ENCODE results near the gene ABCG4. TPM values are rescaled to one million over a fixed set of nuclear protein-coding genes. Genes with fewer than 3 reads are reported as not detected.
"Not testable (repeated sequence)": the region's sequence is repeated elsewhere in the genome, so short reads cannot be mapped to it uniquely, and the experiment has no call there.

ABCG4 gene
- total and polyA plus RNA-seq, 2 donors: 0.18 to 0.95 TPM

DNA sequence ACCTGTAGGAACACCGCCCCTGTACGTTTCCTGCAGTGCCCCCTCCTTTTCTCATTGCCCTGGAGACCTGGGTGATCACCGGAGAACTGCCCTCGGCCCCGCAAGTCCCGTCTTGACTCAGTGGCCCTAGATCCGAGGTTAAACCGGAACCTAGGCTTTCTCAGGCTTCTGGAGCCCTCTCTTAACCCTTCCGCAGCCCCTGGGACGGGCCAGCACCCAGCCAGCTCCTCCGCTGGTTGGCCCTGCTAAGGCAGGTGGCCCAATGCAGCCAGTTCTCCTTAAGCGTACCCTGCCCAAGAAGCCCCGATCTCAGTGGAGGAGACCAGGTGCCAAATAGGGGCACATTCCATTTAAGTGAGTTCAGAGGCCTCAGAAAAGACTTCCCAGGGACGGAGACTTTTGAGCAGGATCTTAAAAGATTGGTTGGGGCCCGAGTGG, 20.4 kb downstream of the ABCG4 start:
- WGBS: 14% methylated on average over 15 of the region's 15 CpGs
- no peak for DNase-seq (ENCODE audit: extremely low spot score)
- H3K4me1 ChIP-seq (ENCODE audit: insufficient read depth): no peaks in the 10 kb centered on the region
- peak overlapping the region; percentile 79 for H3K4me3 ChIP-seq (ENCODE audit: low read depth, low read length)
- H3K27ac ChIP-seq (ENCODE audit: low read depth): peak overlapping the region; percentile 87
- no peaks in the 10 kb centered on the region for H3K36me3 ChIP-seq (ENCODE audit: insufficient read depth)

DNA sequence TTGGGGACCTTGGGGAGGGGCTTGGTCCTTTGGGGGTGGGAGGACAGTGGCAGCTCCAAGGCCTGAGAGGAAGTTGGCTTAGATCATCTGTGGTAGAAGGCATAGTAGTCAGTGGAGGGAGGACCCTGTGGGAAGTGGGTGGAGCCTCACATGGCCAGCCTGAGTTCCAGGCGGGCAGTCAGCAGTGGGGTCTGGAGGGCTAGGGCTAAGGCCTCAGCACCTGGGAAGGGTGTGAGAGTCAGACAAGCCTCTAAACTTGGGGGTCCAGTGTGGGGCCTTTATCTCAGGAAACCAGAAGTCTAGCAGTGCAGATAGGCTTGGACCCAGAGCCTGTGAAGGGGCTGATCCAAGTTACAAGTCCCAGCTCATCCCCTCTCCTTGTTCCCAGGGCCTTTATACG, 23.7 kb downstream of the ABCG4 start:
- H3K27ac ChIP-seq (ENCODE audit: low read depth): no peak overlapping the region
- DNase-seq (ENCODE audit: extremely low spot score): no peak
- WGBS: 87% methylated on average over 2 of the region's 2 CpGs
- H3K4me1 ChIP-seq (ENCODE audit: insufficient read depth): no peaks in the 10 kb centered on the region
- H3K4me3 ChIP-seq (ENCODE audit: low read depth, low read length): no peak overlapping the region
- no peaks in the 10 kb centered on the region for H3K36me3 ChIP-seq (ENCODE audit: insufficient read depth)

DNA sequence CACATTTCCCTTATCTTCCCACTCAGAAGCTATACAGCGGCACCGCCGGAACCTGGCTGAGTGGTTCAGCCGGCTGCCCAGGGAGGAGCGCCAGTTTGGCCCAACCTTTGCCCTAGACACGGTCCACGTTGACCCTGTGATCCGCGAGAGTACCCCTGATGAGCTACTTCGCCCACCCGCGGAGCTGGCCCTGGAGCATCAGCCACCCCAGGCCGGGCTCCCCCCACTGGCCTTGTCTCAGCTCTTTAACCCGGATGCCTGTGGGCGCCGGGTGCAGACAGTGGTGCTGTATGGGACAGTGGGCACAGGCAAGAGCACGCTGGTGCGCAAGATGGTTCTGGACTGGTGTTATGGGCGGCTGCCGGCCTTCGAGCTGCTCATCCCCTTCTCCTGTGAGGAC, 24.6 kb downstream of the ABCG4 start:
- 96% methylated on average over 21 of the region's 21 CpGs for WGBS
- no peak overlapping the region for H3K27ac ChIP-seq (ENCODE audit: low read depth)
- H3K4me1 ChIP-seq (ENCODE audit: insufficient read depth): no peaks in the 10 kb centered on the region
- H3K36me3 ChIP-seq (ENCODE audit: insufficient read depth): no peaks in the 10 kb centered on the region
- no peak for DNase-seq (ENCODE audit: extremely low spot score)
- no peak overlapping the region for H3K4me3 ChIP-seq (ENCODE audit: low read depth, low read length)

DNA sequence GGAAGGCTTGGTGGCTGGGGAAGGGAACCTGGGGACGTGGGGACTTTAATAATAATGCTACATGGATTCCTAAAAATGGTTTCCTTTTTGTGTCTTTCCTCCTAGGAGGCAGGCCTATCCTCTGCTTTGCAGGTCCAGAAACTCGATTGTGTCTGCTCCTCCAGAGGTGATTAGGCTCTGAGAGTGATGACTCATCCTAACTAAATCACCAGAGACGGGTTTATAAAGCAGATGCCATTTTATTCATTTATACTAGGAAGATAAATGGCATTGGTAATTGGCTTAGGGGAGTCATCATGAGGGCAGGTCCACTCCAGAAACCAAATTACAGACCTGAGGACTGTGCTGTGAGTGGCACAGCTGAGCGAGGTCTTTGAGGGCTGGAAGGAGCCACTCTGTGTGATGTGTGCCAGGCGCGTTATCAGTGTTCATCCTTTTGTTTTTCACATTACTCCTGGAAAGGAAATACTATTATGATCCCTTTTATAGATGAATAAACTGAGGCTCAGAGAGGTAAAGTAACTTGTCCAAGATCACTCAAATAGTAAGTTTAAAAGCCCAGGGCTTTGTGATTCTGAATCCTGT, 26.7 kb downstream of the ABCG4 start:
- H3K4me1 ChIP-seq (ENCODE audit: insufficient read depth): no peaks in the 10 kb centered on the region
- H3K4me3 ChIP-seq (ENCODE audit: low read depth, low read length): no peak overlapping the region
- WGBS: 64% methylated on average over 6 of the region's 6 CpGs
- DNase-seq (ENCODE audit: extremely low spot score): no peak
- H3K36me3 ChIP-seq (ENCODE audit: insufficient read depth): no peaks in the 10 kb centered on the region
- H3K27ac ChIP-seq (ENCODE audit: low read depth): no peak overlapping the region

DNA sequence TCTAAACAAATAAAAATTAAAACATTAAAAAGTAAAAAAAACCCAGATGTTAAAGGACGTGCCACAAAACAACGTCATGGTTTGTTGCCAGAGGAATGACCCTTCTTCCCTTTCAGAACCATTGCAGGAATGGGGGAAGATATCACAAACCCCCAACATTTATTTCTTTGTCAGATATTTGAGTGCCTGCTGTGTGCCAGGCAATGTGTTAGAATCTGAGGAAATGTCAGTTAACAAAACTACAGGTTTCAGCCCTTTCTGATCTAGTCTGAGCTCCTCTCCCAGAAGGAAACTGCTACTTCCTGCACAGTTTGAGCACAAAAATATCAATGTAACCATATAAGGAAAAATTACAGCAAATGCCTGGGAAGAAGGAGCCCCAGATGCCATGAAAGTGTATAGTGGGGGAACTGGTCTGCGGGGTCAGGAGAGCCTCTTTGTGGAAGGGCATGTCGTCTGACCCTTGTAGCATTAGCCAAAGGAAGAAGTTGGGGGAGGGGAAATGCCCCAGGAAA, 29.4 kb downstream of the ABCG4 start:
- WGBS: 61% methylated on average over 4 of the region's 4 CpGs
- H3K4me1 ChIP-seq (ENCODE audit: insufficient read depth): no peaks in the 10 kb centered on the region
- no peak for DNase-seq (ENCODE audit: extremely low spot score)
- no peak overlapping the region for H3K27ac ChIP-seq (ENCODE audit: low read depth)
- H3K36me3 ChIP-seq (ENCODE audit: insufficient read depth): no peaks in the 10 kb centered on the region
- no peak overlapping the region for H3K4me3 ChIP-seq (ENCODE audit: low read depth, low read length)

DNA sequence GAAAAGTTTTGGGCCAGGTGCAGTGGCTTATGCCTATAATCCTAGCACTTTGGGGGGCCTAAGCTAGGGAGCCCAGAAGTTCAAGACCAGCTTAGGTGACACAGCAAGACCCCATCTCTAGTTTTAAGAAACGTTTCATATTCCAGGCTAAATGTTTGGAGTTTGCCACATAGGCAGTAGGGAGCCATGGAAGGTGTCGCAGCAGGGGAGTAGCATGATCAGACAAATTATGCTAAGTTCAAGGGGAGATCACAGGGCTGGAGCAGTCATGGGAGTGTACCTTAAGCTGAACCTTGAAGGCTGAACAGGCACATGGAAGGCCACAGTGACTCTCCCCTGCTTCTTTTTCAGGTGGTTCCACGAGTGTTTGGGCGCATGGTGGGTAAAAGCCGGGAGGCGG, 30.5 kb downstream of the ABCG4 start:
- H3K4me3 ChIP-seq (ENCODE audit: low read depth, low read length): no peak overlapping the region
- DNase-seq (ENCODE audit: extremely low spot score): no peak
- 94% methylated on average over 6 of the region's 6 CpGs for WGBS
- H3K36me3 ChIP-seq (ENCODE audit: insufficient read depth): no peaks in the 10 kb centered on the region
- no peaks in the 10 kb centered on the region for H3K4me1 ChIP-seq (ENCODE audit: insufficient read depth)
- no peak overlapping the region for H3K27ac ChIP-seq (ENCODE audit: low read depth)

DNA sequence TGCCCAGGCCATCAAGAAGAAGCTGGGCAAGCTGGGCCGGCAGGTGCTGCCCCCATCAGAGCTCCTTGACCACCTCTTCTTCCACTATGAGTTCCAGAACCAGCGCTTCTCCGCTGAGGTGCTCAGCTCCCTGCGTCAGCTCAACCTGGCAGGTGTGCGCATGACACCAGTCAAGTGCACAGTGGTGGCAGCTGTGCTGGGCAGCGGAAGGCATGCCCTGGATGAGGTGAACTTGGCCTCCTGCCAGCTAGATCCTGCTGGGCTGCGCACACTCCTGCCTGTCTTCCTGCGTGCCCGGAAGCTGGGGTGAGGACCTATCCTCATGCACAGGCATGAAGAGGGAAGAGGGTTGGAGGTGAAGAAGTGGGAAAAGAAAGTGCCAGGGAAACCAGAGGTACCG, 31.1 kb downstream of the ABCG4 start:
- no peaks in the 10 kb centered on the region for H3K4me1 ChIP-seq (ENCODE audit: insufficient read depth)
- DNase-seq (ENCODE audit: extremely low spot score): no peak
- no peaks in the 10 kb centered on the region for H3K36me3 ChIP-seq (ENCODE audit: insufficient read depth)
- no peak overlapping the region for H3K27ac ChIP-seq (ENCODE audit: low read depth)
- H3K4me3 ChIP-seq (ENCODE audit: low read depth, low read length): no peak overlapping the region
- 88% methylated on average over 10 of the region's 10 CpGs for WGBS

DNA sequence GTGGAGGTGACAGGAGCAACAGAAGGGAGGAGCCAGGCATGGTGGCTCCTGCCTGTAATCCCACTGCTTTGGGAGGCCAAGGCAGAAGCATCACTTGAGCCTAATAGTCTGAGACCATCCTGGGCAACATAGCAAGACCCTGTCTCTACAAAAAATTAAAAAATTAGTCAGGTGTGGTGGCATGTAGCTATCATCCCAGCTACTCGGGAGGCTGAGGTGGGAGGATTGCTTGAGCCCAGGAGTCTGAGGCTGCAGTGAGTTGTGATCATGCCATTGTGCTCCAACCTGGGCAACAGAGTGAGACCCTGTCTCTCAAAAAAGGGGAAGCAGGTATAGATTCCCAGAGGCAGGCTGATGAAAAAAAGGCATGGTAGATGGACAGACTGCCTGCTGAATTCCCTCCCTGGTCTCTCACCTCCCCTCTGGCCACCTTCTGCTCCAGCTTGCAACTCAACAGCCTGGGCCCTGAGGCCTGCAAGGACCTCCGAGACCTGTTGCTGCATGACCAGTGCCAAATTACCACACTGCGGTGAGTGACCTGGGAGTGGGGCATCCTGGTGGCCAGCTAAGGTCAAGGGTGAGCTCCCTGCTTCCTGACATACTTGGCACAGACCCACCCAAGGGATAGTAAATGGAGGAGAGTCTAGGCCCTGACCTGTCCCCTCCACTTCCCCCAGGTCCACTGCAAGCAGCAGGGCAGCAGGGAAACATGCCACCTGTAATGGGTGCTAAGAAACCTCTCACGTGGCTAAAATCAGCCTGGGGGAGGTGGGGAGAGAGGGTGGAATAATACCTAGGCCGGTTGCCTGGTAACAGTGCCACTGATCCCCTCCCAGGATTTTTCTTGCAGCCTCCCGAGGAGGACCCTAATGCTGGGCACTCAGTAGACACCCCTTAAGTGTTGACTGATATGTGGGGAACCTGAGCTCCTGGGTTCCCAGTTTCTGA, 32.2 kb downstream of the ABCG4 start:
- no peak overlapping the region for H3K27ac ChIP-seq (ENCODE audit: low read depth)
- no peak overlapping the region for H3K4me3 ChIP-seq (ENCODE audit: low read depth, low read length)
- 82% methylated on average over 6 of the region's 6 CpGs for WGBS
- no peaks in the 10 kb centered on the region for H3K36me3 ChIP-seq (ENCODE audit: insufficient read depth)
- DNase-seq (ENCODE audit: extremely low spot score): no peak
- H3K4me1 ChIP-seq (ENCODE audit: insufficient read depth): no peaks in the 10 kb centered on the region

DNA sequence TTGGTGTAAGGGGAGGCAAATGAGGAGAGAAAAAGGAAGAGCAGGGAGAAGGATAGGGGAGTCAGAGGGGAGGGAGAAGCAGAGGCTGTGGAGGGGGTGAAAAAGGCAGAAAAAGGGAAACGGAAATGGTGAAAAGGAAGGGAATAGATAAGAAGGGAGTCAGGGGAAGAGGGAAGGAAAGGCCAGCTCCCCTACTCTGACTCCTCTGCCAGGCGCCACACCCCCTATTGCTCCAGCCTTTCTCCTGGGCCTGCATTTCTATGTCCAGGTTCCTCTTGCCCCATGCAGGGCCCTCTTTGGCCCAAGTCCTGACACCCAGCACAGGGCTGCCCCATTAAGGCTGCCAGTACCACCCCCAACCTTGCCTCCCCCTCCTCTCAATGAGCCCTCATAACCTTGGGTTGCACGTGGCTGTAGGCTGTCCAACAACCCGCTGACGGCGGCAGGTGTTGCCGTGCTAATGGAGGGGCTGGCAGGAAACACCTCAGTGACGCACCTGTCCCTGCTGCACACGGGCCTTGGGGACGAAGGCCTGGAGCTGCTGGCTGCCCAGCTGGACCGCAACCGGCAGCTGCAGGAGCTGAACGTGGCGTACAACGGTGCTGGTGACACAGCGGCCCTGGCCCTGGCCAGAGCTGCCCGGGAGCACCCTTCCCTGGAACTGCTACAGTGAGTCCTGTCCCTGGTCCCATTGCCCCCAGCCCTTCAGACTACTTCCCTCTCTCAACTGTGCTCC, 33.0 kb downstream of the ABCG4 start:
- Histone ChIP-seq H3K36me3 (ENCODE audit: insufficient read depth) (no peaks in the 10 kb centered on the region), H3K27ac (ENCODE audit: low read depth) (no peak overlapping the region), H3K4me1 (ENCODE audit: insufficient read depth) (no peaks in the 10 kb centered on the region), H3K4me3 (ENCODE audit: low read depth, low read length) (no peak overlapping the region)
- 87% methylated on average over 17 of the region's 17 CpGs for WGBS
- DNase-seq (ENCODE audit: extremely low spot score): no peak

DNA sequence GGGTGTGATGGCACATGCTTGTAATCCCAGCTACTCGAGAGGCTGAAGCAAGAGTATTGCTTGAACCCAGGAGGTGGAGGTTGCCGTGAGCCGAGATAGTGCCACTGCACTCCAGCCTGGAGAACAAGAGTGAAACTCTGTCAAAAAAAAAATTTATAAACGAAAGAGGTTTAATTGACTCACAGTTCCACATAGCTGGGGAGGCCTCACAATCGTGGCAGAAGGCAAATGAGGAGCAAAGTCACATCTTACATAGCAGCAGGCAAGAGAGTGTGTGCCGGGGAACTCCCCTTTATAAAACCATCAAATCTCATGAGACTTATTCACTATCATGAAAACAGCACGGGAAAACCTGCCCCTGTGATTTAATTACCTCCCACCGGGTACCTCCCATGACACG, 35.5 kb downstream of the ABCG4 start:
- H3K4me3 ChIP-seq (ENCODE audit: low read depth, low read length); H3K27ac ChIP-seq (ENCODE audit: low read depth); H3K36me3 ChIP-seq (ENCODE audit: insufficient read depth); DNase-seq (ENCODE audit: extremely low spot score); H3K4me1 ChIP-seq (ENCODE audit: insufficient read depth): not testable (repeated sequence)
- 77% methylated on average over 9 of the region's 9 CpGs for WGBS

DNA sequence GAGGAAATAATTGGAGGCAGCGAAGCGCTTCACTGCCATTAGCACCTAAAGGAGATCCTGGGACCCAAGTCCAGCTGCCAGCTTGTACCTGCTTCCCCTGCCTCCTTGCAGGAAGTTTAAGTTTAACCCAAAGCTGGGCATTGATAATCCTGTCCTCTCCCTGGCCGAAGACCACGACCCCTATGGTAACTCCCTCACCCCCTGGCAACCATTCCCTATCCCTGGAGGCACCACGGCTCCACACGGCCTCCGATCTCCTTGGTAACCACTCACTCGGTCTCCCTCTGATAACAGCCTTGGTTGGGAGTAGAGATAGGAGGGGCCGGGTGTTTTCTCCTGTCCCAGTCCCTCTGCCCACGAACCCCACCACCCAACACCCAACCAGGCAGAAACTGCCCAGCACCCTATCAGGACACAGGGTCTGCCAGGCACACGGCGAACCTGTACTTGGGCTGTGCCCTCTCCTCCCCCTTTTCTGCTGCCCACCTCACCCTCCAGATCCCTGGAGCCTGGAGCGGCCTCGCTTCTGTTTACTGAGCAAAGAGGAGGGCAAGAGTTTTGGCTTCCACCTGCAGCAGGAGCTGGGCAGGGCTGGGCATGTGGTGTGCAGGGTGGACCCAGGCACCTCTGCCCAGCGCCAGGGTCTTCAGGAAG, 37.3 kb downstream of the ABCG4 start:
- 44% methylated on average over 15 of the region's 15 CpGs for WGBS
- no peaks in the 10 kb centered on the region for H3K4me1 ChIP-seq (ENCODE audit: insufficient read depth)
- no peak overlapping the region for H3K27ac ChIP-seq (ENCODE audit: low read depth)
- DNase-seq (ENCODE audit: extremely low spot score): no peak
- no peaks in the 10 kb centered on the region for H3K36me3 ChIP-seq (ENCODE audit: insufficient read depth)
- H3K4me3 ChIP-seq (ENCODE audit: low read depth, low read length): no peak overlapping the region

DNA sequence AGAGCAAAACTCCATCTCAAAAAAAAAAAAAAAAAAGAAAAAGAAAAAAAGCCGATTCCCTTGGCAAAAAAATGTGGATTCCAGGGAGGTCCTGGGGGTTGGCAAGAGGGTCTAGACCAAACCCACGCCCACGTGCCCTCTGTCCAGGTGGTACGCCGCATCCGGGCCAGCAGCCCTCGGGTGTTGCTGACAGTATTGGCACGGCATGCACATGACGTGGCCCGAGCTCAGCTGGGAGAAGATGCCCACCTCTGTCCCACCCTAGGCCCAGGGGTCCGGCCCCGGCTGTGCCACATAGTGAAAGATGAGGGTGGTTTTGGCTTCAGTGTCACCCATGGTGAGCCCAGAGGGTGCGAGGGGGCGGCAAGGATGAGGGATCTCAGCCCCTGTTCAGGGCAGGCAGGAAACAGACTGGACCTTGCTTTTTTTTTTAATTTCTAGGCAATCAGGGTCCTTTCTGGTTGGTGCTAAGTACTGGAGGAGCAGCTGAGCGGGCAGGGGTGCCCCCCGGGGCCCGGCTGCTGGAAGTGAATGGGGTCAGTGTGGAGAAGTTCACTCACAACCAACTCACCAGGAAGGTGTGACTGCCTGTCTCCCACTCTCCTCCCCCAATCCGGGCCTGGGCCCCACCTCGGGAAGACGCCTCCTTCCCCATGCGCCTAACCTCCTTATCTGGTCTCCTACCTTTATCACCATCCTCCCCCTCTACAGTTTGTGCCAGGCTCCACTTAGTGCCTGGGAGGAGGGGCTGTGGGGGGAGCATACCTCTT, 38.5 kb downstream of the ABCG4 start:
- Histone ChIP-seq H3K27ac (ENCODE audit: low read depth) (no peak overlapping the region), H3K4me1 (ENCODE audit: insufficient read depth) (no peaks in the 10 kb centered on the region), H3K36me3 (ENCODE audit: insufficient read depth) (no peaks in the 10 kb centered on the region), H3K4me3 (ENCODE audit: low read depth, low read length) (no peak overlapping the region)
- no peak for DNase-seq (ENCODE audit: extremely low spot score)
- WGBS: 85% methylated on average over 21 of the region's 21 CpGs

DNA sequence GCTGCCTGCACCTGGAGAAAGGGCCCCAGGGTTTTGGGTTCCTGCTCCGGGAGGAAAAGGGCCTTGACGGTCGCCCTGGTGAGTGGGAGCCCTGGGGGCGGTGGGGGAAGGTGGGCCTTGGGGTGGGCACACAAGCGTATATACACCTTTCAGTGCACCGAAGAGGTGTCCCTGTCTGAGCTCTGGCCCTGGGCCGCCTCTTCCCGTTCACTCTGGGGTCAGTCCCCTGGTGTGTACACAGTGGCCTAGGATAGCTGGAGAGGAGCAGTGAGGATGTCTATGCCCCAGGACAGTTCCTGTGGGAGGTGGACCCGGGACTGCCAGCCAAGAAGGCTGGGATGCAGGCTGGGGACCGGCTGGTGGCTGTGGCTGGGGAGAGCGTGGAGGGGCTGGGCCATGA, 39.2 kb downstream of the ABCG4 start:
- no peaks in the 10 kb centered on the region for H3K36me3 ChIP-seq (ENCODE audit: insufficient read depth)
- WGBS: 85% methylated on average over 11 of the region's 11 CpGs
- no peak overlapping the region for H3K27ac ChIP-seq (ENCODE audit: low read depth)
- H3K4me3 ChIP-seq (ENCODE audit: low read depth, low read length): no peak overlapping the region
- no peak for DNase-seq (ENCODE audit: extremely low spot score)
- no peaks in the 10 kb centered on the region for H3K4me1 ChIP-seq (ENCODE audit: insufficient read depth)

Data from urinary bladder (tissue), 4 donors.